Esophagus squamous epithelium (tissue), 4 donors: Measurements from ENCODE around the gene COX20.

Experiments used
- CTCF ChIP-seq, 6 experiments: fragments of 450-650 bp in 4 of 6; fragments of 200-600 bp in 2 of 6; sonication (generic) in 2 of 6; IDR thresholded peaks; one replicate each; pipeline ENCODE4 v1.5.1; 2016 to 2019; ENCODE audit warnings: antibody characterized with exemption in 6 of 6, mild to moderate bottlenecking in 4 of 6, moderate library complexity in 4 of 6
- POLR2A ChIP-seq, 4 donors: fragments of 450-650 bp; IDR thresholded peaks; one replicate each; pipeline ENCODE4 v1.6.1; 2017; ENCODE audit warnings: antibody characterized with exemption in 4 of 4, mild to moderate bottlenecking in 4 of 4, moderate library complexity in 3 of 4

- TF ChIP-seq CTCF (IDR thresholded peaks at IDR 0.05): no peak
- no peak for TF ChIP-seq POLR2A (IDR thresholded peaks at IDR 0.05)
These were observed 22.3 kb downstream of the COX20 start for GRCh38 chr1:244857761-244858160.
